ENCODE results near the gene SLC6A13. TPM values are rescaled to one million over a fixed set of nuclear protein-coding genes. Genes with fewer than 3 reads are reported as not detected.

SLC6A13 gene
- total RNA-seq, 4 donors from 2014 or later = 0.13 to 1.9 (median 0.82) TPM; not detected in 1

DNA sequence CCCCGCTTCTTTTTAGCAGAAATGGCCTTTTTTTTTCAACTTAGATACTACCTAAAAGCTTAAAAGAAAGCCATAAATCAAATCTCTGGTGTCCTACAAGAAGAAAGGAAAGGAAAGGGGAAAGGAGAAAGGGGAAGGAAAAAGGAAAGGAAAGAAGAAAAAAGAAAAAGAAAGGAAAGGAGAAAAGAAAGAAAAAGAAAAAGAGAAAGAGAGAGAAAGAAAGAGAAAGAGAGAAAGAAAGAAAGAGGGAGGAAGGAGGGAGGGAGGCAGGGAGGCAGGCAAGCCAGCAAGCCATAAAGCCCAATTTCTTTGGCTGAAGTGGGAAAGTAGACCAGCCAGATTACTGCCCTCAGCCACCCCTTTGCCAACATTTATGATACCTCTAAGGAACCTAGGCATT, 32.5 kb upstream of the SLC6A13 start:
- intact Hi-C loops (cut with DNase I; ENCODE audit: low total_unique reads) (no loop called here), in situ Hi-C loops (cut with MboI; ENCODE audit: low sequenced_read_pairs in 4 of 4) (no loop called here)

DNA sequence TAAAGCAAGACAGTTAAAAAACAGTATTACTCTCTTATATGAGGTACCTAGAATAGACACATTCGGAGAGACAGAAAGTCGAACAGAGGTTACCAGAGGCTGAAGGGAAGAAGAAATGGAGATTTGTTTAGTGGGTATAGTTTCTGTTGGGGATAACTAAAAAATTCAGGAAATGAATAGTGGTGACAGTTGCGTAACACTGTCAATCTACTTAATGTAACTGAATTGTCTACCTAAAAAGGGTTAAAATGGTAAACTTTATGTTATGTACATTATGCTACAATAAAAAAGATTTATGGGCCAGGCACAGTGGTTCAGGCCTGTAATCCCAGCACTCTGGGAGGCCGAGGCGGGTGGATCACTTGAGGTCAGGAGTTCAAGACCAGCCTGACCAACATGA, 30.6 kb upstream of the SLC6A13 start:
- H3K4me1 ChIP-seq = no peaks in the 10 kb centered on the region
- no peak overlapping the region for H3K4me3 ChIP-seq
- ATAC-seq = no peak
- H3K27me3 ChIP-seq = no peaks in the 10 kb centered on the region
- no peak for DNase-seq
- in situ Hi-C loops (cut with MboI; ENCODE audit: low sequenced_read_pairs in 4 of 4) (no loop called here), intact Hi-C loops (cut with DNase I; ENCODE audit: low total_unique reads) (no loop called here)
- TF ChIP-seq POLR2A (IDR thresholded peaks at IDR 0.05) = no peak
- TF ChIP-seq, protein P1, sequence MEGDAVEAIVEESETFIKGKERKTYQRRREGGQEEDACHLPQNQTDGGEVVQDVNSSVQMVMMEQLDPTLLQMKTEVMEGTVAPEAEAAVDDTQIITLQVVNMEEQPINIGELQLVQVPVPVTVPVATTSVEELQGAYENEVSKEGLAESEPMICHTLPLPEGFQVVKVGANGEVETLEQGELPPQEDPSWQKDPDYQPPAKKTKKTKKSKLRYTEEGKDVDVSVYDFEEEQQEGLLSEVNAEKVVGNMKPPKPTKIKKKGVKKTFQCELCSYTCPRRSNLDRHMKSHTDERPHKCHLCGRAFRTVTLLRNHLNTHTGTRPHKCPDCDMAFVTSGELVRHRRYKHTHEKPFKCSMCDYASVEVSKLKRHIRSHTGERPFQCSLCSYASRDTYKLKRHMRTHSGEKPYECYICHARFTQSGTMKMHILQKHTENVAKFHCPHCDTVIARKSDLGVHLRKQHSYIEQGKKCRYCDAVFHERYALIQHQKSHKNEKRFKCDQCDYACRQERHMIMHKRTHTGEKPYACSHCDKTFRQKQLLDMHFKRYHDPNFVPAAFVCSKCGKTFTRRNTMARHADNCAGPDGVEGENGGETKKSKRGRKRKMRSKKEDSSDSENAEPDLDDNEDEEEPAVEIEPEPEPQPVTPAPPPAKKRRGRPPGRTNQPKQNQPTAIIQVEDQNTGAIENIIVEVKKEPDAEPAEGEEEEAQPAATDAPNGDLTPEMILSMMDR (IDR thresholded peaks at IDR 0.05 in 4 of 5, conservative IDR thresholded peaks at IDR 0.05 in 1 of 5) = no peak
- H3K36me3 ChIP-seq = peaks cover 7 to 72% of the 10 kb centered on the region in 2 donors
- H3K9me3 ChIP-seq = no peaks in the 10 kb centered on the region
- no peak overlapping the region for H3K27ac ChIP-seq

More for the DNA sequence above, 32.5 kb upstream of the SLC6A13 start:
- Histone ChIP-seq H3K4me1 (no peaks in the 10 kb centered on the region), H3K4me3 (no peak overlapping the region), H3K27me3 (no peaks in the 10 kb centered on the region), H3K9me3 (no peaks in the 10 kb centered on the region), H3K27ac (no peak overlapping the region), H3K36me3 (peaks cover 7 to 70% of the 10 kb centered on the region in 2 donors)
- ATAC-seq = no peak
- DNase-seq = no peak
- TF ChIP-seq, protein P1 (IDR thresholded peaks at IDR 0.05 in 4 of 5, conservative IDR thresholded peaks at IDR 0.05 in 1 of 5) = no peak
- TF ChIP-seq POLR2A (IDR thresholded peaks at IDR 0.05) = no peak

DNA sequence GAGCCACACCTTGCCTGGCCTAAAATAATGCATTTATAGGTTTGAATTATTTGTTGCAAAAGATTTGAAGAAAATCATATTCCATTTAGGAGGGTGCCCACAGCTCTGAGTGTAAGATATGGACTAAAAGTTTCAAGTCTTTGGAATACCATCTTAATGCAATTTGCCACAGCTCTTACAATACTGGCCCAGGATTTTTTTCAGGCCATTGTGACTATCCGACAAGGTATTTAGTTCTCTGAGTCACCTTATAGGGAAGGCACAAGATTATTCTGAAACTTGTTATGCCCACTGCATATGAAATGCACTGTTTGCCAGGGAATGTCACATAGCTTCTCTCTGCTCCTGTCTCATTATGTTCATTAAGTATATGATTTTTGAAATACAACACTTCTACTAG, 29.6 kb upstream of the SLC6A13 start:
- in situ Hi-C loops (cut with MboI; ENCODE audit: low sequenced_read_pairs in 4 of 4) = no loop called here
- no peaks in the 10 kb centered on the region for H3K4me1 ChIP-seq
- H3K4me3 ChIP-seq = no peak overlapping the region
- no peaks in the 10 kb centered on the region for H3K9me3 ChIP-seq
- no peaks in the 10 kb centered on the region for H3K27me3 ChIP-seq
- ATAC-seq (no peak), DNase-seq (no peak)
- H3K27ac ChIP-seq = no peak overlapping the region
- intact Hi-C loops (cut with DNase I; ENCODE audit: low total_unique reads) = no loop called here
- peaks cover 7 to 72% of the 10 kb centered on the region in 2 donors for H3K36me3 ChIP-seq
- no peak for TF ChIP-seq POLR2A (IDR thresholded peaks at IDR 0.05)
- TF ChIP-seq, protein P1 (IDR thresholded peaks at IDR 0.05 in 4 of 5, conservative IDR thresholded peaks at IDR 0.05 in 1 of 5) = no peak

GRCh38 chr12:291153-291723, 28.6 kb upstream of the SLC6A13 start:
- Histone ChIP-seq H3K4me3 (no peak overlapping the region), H3K27ac (no peak overlapping the region), H3K36me3 (peaks cover 7 to 62% of the 10 kb centered on the region in 2 donors), H3K9me3 (no peaks in the 10 kb centered on the region), H3K27me3 (no peaks in the 10 kb centered on the region), H3K4me1 (no peaks in the 10 kb centered on the region)
- intact Hi-C loops (cut with DNase I; ENCODE audit: low total_unique reads) = no loop called here
- in situ Hi-C loops (cut with MboI; ENCODE audit: low sequenced_read_pairs in 4 of 4) = no loop called here
- DNase-seq (no peak), ATAC-seq (no peak)
- TF ChIP-seq, protein P1 (IDR thresholded peaks at IDR 0.05 in 4 of 5, conservative IDR thresholded peaks at IDR 0.05 in 1 of 5) = no peak
- no peak for TF ChIP-seq POLR2A (IDR thresholded peaks at IDR 0.05)

DNA sequence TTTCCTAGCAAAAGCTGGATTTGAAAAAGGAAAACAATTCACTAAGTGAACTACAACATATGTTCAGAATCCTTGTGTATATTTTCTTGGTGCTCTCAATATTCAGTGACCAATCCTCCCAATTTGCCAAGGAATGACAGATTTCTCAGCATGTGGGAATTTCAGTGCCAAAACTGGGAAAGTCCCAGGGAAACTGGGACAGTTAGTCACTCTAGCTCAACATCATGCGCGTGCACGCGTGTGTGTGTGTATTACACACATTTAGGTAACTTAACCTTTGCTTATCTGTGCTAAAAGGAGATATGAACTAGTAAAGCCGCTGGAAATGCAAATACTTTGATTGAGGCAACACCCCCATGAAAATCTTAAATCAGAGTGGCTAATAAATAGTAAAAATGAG, 26.1 kb upstream of the SLC6A13 start:
- intact Hi-C loops (cut with DNase I; ENCODE audit: low total_unique reads) = no loop called here
- no peak for DNase-seq
- TF ChIP-seq, protein P1 (IDR thresholded peaks at IDR 0.05 in 4 of 5, conservative IDR thresholded peaks at IDR 0.05 in 1 of 5) = no peak
- TF ChIP-seq POLR2A (IDR thresholded peaks at IDR 0.05) = no peak
- in situ Hi-C loops (cut with MboI; ENCODE audit: low sequenced_read_pairs in 4 of 4) = no loop called here
- Histone ChIP-seq H3K36me3 (peaks cover 0 to 59% of the 10 kb centered on the region in 2 donors), H3K4me3 (no peak overlapping the region), H3K9me3 (no peaks in the 10 kb centered on the region), H3K27me3 (no peaks in the 10 kb centered on the region), H3K27ac (no peak overlapping the region), H3K4me1 (no peaks in the 10 kb centered on the region)
- ATAC-seq = no peak
